GM12878 (cell line): ENCODE results near the gene TMEM44. TPM values are rescaled to one million over a fixed set of nuclear protein-coding genes. Genes with fewer than 3 reads are reported as not detected.

Source experiments
- ATAC-seq: fragments of 200-7000 bp; cut with Tn5 transposase; 3 replicates; pipeline ENCODE4 v1.9.1; 2020; ENCODE audit warnings: mild to moderate bottlenecking, moderate library complexity
- BruUV-seq: library from RNA; stranded (reverse); fragments of 400-500 nt; replicated peaks from 2 replicates; lab custom pipeline; 2021; lab: Mats Ljungman, UMichigan
- CTCF ChIA-PET: fragments of 300-600 bp; sonication (Branson Sonifier 250); formaldehyde crosslinking; extraction: SDS; loops from one replicate; lab custom pipeline; 2021; ENCODE audit warnings: inconsistent platforms; lab: Yijun Ruan, JAX
- POLR2A ChIA-PET: fragments of 350-600 bp; formaldehyde crosslinking; extraction: SDS; loops from one replicate; lab custom pipeline; 2021; ENCODE audit warnings: inconsistent platforms; lab: Charles Lee
- RAD21 ChIA-PET: fragments of 300-600 bp; sonication (Branson Sonifier 250); formaldehyde crosslinking; loops from one replicate; lab custom pipeline; 2023; ENCODE audit warnings: antibody characterized with exemption; ENCODE audit not compliant: unreplicated experiment; lab: Charles Lee
- SMC1A ChIA-PET: fragments of 300-600 bp; sonication (Branson Sonifier 250); formaldehyde crosslinking; loops from one replicate; lab custom pipeline; 2023; ENCODE audit not compliant: unreplicated experiment, uncharacterized antibody; lab: Charles Lee
- DNase-seq: peaks from one replicate; pipeline ENCODE4 v3.0.0-alpha.2; 2011; ENCODE audit warnings: low read depth, low spot score
- FAIRE-seq: peaks from 3 replicates; lab custom pipeline; 2011; peaks lifted over from hg19 to GRCh38; lab: Jason Lieb, UNC
- H2AFZ ChIP-seq: 2 replicates; pipeline ENCODE4 v1.6.0; 2011; ENCODE audit warnings: low read depth, low read length, control low read depth; ENCODE audit not compliant: control insufficient read depth
- H3K27ac ChIP-seq: 2 replicates; pipeline ENCODE4 v1.5.1; 2011; ENCODE audit warnings: control low read depth; ENCODE audit not compliant: control insufficient read depth, insufficient read depth
- H3K27me3 ChIP-seq, 2 experiments: replicated peaks in 1 of 2; 2 replicates each; pipeline versions ENCODE4 v1.6.0 to v1.6.1; 2011; ENCODE audit warnings: low read length in 1 of 2; ENCODE audit not compliant: control insufficient read depth in 2 of 2, insufficient read depth in 2 of 2
- H3K36me3 ChIP-seq, 2 experiments: 2 replicates each; pipeline ENCODE4 v1.5.1; 2011; ENCODE audit warnings: low read length in 1 of 2; ENCODE audit not compliant: control insufficient read depth in 2 of 2, insufficient read depth in 2 of 2
- H3K4me1 ChIP-seq: 2 replicates; pipeline ENCODE4 v1.6.1; 2011; ENCODE audit warnings: mild to moderate bottlenecking, low read length, moderate library complexity, mixed read lengths; ENCODE audit not compliant: control insufficient read depth, insufficient read depth
- H3K4me2 ChIP-seq: 2 replicates; pipeline ENCODE4 v1.6.0; 2011; ENCODE audit warnings: control low read depth; ENCODE audit not compliant: control insufficient read depth, insufficient read depth
- H3K4me3 ChIP-seq: fragments of 200-600 bp; sonication (generic); 2 replicates; pipeline ENCODE4 v1.5.1; 2016
- H3K79me2 ChIP-seq: 2 replicates; pipeline ENCODE4 v1.6.0; 2011; ENCODE audit warnings: low read length; ENCODE audit not compliant: control insufficient read depth, insufficient read depth
- H3K9ac ChIP-seq: 2 replicates; pipeline ENCODE4 v1.8.0; 2011; ENCODE audit warnings: low read length, control low read depth, mixed read lengths; ENCODE audit not compliant: control insufficient read depth, insufficient read depth
- H3K9me3 ChIP-seq: replicated peaks from 3 replicates; pipeline ENCODE4 v1.5.1; 2011; ENCODE audit warnings: mild to moderate bottlenecking, low read length; ENCODE audit not compliant: control insufficient read depth, insufficient read depth
- H4K20me1 ChIP-seq: 2 replicates; pipeline ENCODE4 v1.6.0; 2011; ENCODE audit not compliant: control insufficient read depth, insufficient read depth
- BCLAF1 ChIP-seq: fragments of 450-650 bp; IDR thresholded peaks from 2 replicates; pipeline ENCODE4 v1.6.1; 2017; ENCODE audit warnings: antibody characterized with exemption, mild to moderate bottlenecking, moderate library complexity
- E2F8 ChIP-seq: fragments of 450-650 bp; IDR thresholded peaks from 2 replicates; pipeline ENCODE4 v1.6.1; 2018; ENCODE audit warnings: mild to moderate bottlenecking, low read depth, moderate library complexity; ENCODE audit not compliant: partially characterized antibody
- EED ChIP-seq: sonication (generic); IDR thresholded peaks from 2 replicates; pipeline ENCODE4 v1.6.1; 2016; ENCODE audit warnings: antibody characterized with exemption, low read depth
- EZH2 ChIP-seq: IDR thresholded peaks from 2 replicates; pipeline ENCODE4 v1.6.1; 2012; ENCODE audit warnings: low read depth, mild to moderate bottlenecking, control low read depth, inconsistent platforms, low read length, borderline replicate concordance; ENCODE audit not compliant: control insufficient read depth
- FOXK2 ChIP-seq: fragments of 450-650 bp; IDR thresholded peaks from 2 replicates; pipeline ENCODE4 v1.6.1; 2017; ENCODE audit warnings: mild to moderate bottlenecking, moderate library complexity
- MYB ChIP-seq: fragments of 150-350 bp; IDR thresholded peaks from 2 replicates; pipeline ENCODE4 v1.6.1; 2014; ENCODE audit warnings: mild to moderate bottlenecking, low read depth, low read length, borderline replicate concordance
- PML ChIP-seq: IDR thresholded peaks from 2 replicates; pipeline ENCODE4 v1.6.1; 2012; ENCODE audit warnings: low read length, inconsistent platforms
- RFX5 ChIP-seq: IDR thresholded peaks from 2 replicates; pipeline ENCODE4 v1.6.1; 2011; ENCODE audit warnings: low read depth, low read length, improper control_type of control experiment
- RUNX3 ChIP-seq: IDR thresholded peaks from 2 replicates; pipeline ENCODE4 v1.6.1; 2012; ENCODE audit warnings: low read length, inconsistent platforms
- TAF1 ChIP-seq: IDR thresholded peaks from 2 replicates; pipeline ENCODE4 v1.6.1; 2011; ENCODE audit warnings: mild to moderate bottlenecking, low read depth, low read length, borderline replicate concordance
- YY1 ChIP-seq: IDR thresholded peaks from 2 replicates; pipeline ENCODE4 v1.6.1; 2011; ENCODE audit warnings: low read depth, mild to moderate bottlenecking, low read length
- WGBS: methylation state at CpG from one replicate; pipeline ENCODE4 v1.1.6; 2016; ENCODE audit warnings: low lambda C conversion rate; ENCODE audit not compliant: insufficient replicate concordance, insufficient coverage; ENCODE audit errors: missing lambda C conversion rate; 5-methylcytosine and 5-hydroxymethylcytosine counted together
- in situ Hi-C: fragments of 300-500 bp; cut with MboI; formaldehyde crosslinking; loops from 9 replicates; pipeline ENCODE4 v1.14.3; 2018; ENCODE audit warnings: mixed read lengths
- intact Hi-C: fragments of 100-400 bp; cut with micrococcal nuclease; formaldehyde crosslinking; loops from one replicate; pipeline ENCODE4 v1.14.2; 2022; ENCODE audit not compliant: unreplicated experiment
- polyA plus RNA-seq, 11 experiments: library from polyadenylated mRNA; depleted of rRNA in 4 of 11; unstranded in 6 of 11; stranded (reverse) in 5 of 11; fragments of >200 nt; fragmentation: Nextera tagmentation in 4 of 11; fragmentation: Illumina TruSeq in 1 of 11; extraction: Ambion mirVana in 4 of 11; extraction: Trizol in 1 of 11; gene quantifications; 1 replicate in 1 of 11; 2 replicates in 10 of 11; pipeline versions ENCODE4 v1.2.1 to v1.2.3, GENCODE V29; 2011 to 2016; ENCODE audit warnings: inconsistent platforms in 2 of 11, missing spikeins in 2 of 11, low read depth in 1 of 11
- total RNA-seq, 4 experiments: library from RNA; depleted of rRNA in 3 of 4; stranded (reverse); fragments of >200 nt in 3 of 4; fragmentation: Illumina TruSeq in 1 of 4; extraction: Trizol in 1 of 4; gene quantifications; 2 replicates each; pipeline versions ENCODE4 v1.2.1 to v1.2.3, GENCODE V29; 2013 to 2021

Gene TMEM44
- total and polyA plus RNA-seq, 10 of the 15 experiments (the other 5 are each of a cell fraction or from before 2014, with no cell fraction given) = 0.57 to 8.3 (median 3.6) TPM

GRCh38 chr3:194570235-194570634 is 63.0 kb downstream of the TMEM44 start:
- ChIA-PET POLR2A (interaction anchor here (0.6 kb wide), 1 partner anchor 57 kb away, joined by 5 read pairs; no protein-coding TSS in a partner anchor), CTCF (interaction anchor here (0.7 to 12.6 kb wide), 3 partner anchors 68 to 97 kb away, joined by 3 to 237 read pairs (median 3); no protein-coding TSS in a partner anchor), SMC1A (interaction anchor here (7.4 kb wide), 1 partner anchor 98 kb away, joined by 110 read pairs; no protein-coding TSS in a partner anchor), RAD21 (interaction anchor here (1.1 kb wide), 1 partner anchor 98 kb away, joined by 4 read pairs; no protein-coding TSS in a partner anchor)
- no peaks in the 10 kb centered on the region for H3K79me2 ChIP-seq
- no peaks in the 10 kb centered on the region for H3K36me3 ChIP-seq
- H3K27me3 ChIP-seq = no peaks in the 10 kb centered on the region
- ATAC-seq (no peak), DNase-seq (no peak), FAIRE-seq (no peak)
- TF ChIP-seq YY1 (no peak), TAF1 (no peak), RUNX3 (no peak), RFX5 (no peak), FOXK2 (no peak)
- H2AFZ ChIP-seq = no peak overlapping the region
- H3K27ac ChIP-seq = no peak overlapping the region
- BruUV-seq = no TSS peak
- H3K4me2 ChIP-seq = no peak overlapping the region
- intact Hi-C loops = no loop called here
- H3K4me1 ChIP-seq = no peaks in the 10 kb centered on the region; the same call in 1 of the 2 replicates
- no peaks in the 10 kb centered on the region for H4K20me1 ChIP-seq
- in situ Hi-C loops = no loop called here
- H3K9ac ChIP-seq = no peak overlapping the region
- no peak overlapping the region for H3K4me3 ChIP-seq
- WGBS = 79% methylated on average over 13 of the region's 13 CpGs
- H3K9me3 ChIP-seq = no peaks in the 10 kb centered on the region; the same call in 2 of the 3 replicates

- Histone ChIP-seq H3K4me2 (no peak overlapping the region), H3K4me3 (no peak overlapping the region), H3K79me2 (no peaks in the 10 kb centered on the region), H3K36me3 (no peaks in the 10 kb centered on the region), H2AFZ (no peak overlapping the region), H4K20me1 (no peaks in the 10 kb centered on the region), H3K27ac (no peak overlapping the region), H3K4me1 (no peaks in the 10 kb centered on the region; the same call in 1 of the 2 replicates), H3K27me3 (no peaks in the 10 kb centered on the region), H3K9ac (no peak overlapping the region), H3K9me3 (no peaks in the 10 kb centered on the region; the same call in 2 of the 3 replicates)
- WGBS = 75% methylated on average over 12 of the region's 12 CpGs
- intact Hi-C loops (no loop called here), in situ Hi-C loops (no loop called here)
- no peak for ATAC-seq
- BruUV-seq = no TSS peak
- ChIA-PET RAD21 (interaction anchor here (1.3 kb wide), 1 partner anchor 97 kb away, joined by 4 read pairs; no protein-coding TSS in a partner anchor), CTCF (interaction anchor here (0.7 to 12.6 kb wide), 3 partner anchors 85 to 119 kb away, joined by 3 to 237 read pairs (median 3); no protein-coding TSS in a partner anchor), SMC1A (interaction anchor here (1.0 to 7.4 kb wide), 2 partner anchors 72 to 97 kb away, joined by 3 to 110 read pairs; no protein-coding TSS in a partner anchor), POLR2A (no interaction called here)
- DNase-seq = no peak
- FAIRE-seq = no peak
- TF ChIP-seq MYB (no peak), EZH2 (no peak), E2F8 (no peak), BCLAF1 (no peak), PML (no peak), EED (no peak), YY1 (no peak)
These were observed 64.0 kb downstream of the TMEM44 start for GRCh38 chr3:194569252-194569651.
